GM21576 (cell line): ENCODE data around the gene PCDHGA7.
"Not testable (repeated sequence)": the region's sequence is repeated elsewhere in the genome, so short reads cannot be mapped to it uniquely, and the experiment has no call there.

Source experiments
- ATAC-seq: cut with Tn5 transposase; IDR thresholded peaks from one replicate; pipeline ENCODE4 v1.9.1; 2021; ENCODE audit warnings: mild to moderate bottlenecking, moderate library complexity; ENCODE audit not compliant: unreplicated experiment

Gene PCDHGA7

GRCh38 chr5:141366016-141366896 lies 16.3 kb upstream of the PCDHGA7 start:
- no peak for ATAC-seq

- peak; percentile 89 for ATAC-seq
These were observed 12.3 kb upstream of the PCDHGA7 start, which contains the start of gene PCDHGB3 for GRCh38 chr5:141369994-141370848. Gene PCDHGB3 (plus strand): TSS chr5:141370242. CDS start chr5:141370395, 153 bp downstream.

GRCh38 chr5:141371572-141372475 lies 10.7 kb upstream of the PCDHGA7 start:
- ATAC-seq, result no peak

GRCh38 chr5:141373673-141374317 lies 8.7 kb upstream of the PCDHGA7 start, which contains the start of gene PCDHGA6:
Gene PCDHGA6 (plus strand): TSS chr5:141373891. CDS start chr5:141374084, 193 bp downstream.
- no peak for ATAC-seq

- ATAC-seq, result no peak
These were observed 7.9 kb upstream of the PCDHGA7 start for GRCh38 chr5:141374627-141375026.

- ATAC-seq, result not testable (repeated sequence)
These were observed 6.9 kb upstream of the PCDHGA7 start for GRCh38 chr5:141375444-141376155.

GRCh38 chr5:141383345-141383744 lies 803 bp downstream of the PCDHGA7 start:
- no peak for ATAC-seq

GRCh38 chr5:141384471-141385267 lies 2.1 kb downstream of the PCDHGA7 start:
- no peak for ATAC-seq

GRCh38 chr5:141387557-141388311 lies 5.2 kb downstream of the PCDHGA7 start, which contains the start of gene PCDHGB4:
Gene PCDHGB4 (plus strand): TSS chr5:141387698. CDS start chr5:141387885, 187 bp downstream.
- peak; percentile 76 for ATAC-seq

- ATAC-seq, result no peak
These were observed 6.1 kb downstream of the PCDHGA7 start for GRCh38 chr5:141388661-141389060.

- no peak for ATAC-seq
These were observed 6.9 kb downstream of the PCDHGA7 start for GRCh38 chr5:141389153-141390042.

- ATAC-seq, result no peak
These were observed 10.1 kb downstream of the PCDHGA7 start, which contains the start of gene PCDHGA8 for GRCh38 chr5:141392429-141393198. Gene PCDHGA8 (plus strand): TSS chr5:141392633. CDS start chr5:141392814, 181 bp downstream.

- ATAC-seq, result no peak
These were observed 10.7 kb downstream of the PCDHGA7 start for GRCh38 chr5:141393267-141393666.

- not testable (repeated sequence) for ATAC-seq
These were observed 12.1 kb downstream of the PCDHGA7 start for GRCh38 chr5:141394401-141395187.
